ENCODE data around the gene KCNAB1. TPM values are rescaled to one million over a fixed set of nuclear protein-coding genes. Genes with fewer than 3 reads are reported as not detected.
"Not testable (repeated sequence)": the region's sequence is repeated elsewhere in the genome, so short reads cannot be mapped to it uniquely, and the experiment has no call there.

The KCNAB1 gene
- polyA plus RNA-seq, 1 donor (not counting 4 experiments of a cell fraction or from before 2014, with no cell fraction given), result 0.03 TPM

- Histone ChIP-seq H3K4me2 (ENCODE audit: control insufficient read depth, extremely low read depth, insufficient read depth, low read depth, low read length) (peak overlapping the region; percentile 26), H3K79me2 (ENCODE audit: control insufficient read depth, insufficient read depth, low read length) (no peaks in the 10 kb centered on the region), H3K27ac (ENCODE audit: control insufficient read depth, insufficient read depth, low read length) (peak overlapping the region; percentile 25), H3K36me3 (ENCODE audit: control insufficient read depth in 2 of 2, extremely low read depth in 1 of 2, insufficient read depth in 2 of 2, low read length in 2 of 2) (no peaks in the 10 kb centered on the region), H4K20me1 (ENCODE audit: control insufficient read depth, extremely low read depth, insufficient read depth, low read length) (no peaks in the 10 kb centered on the region), H3K27me3 (ENCODE audit: control insufficient read depth, extremely low read depth, insufficient read depth, low read length) (no peaks in the 10 kb centered on the region), H3K9me3 (ENCODE audit: control insufficient read depth, low read depth, low read length) (no peaks in the 10 kb centered on the region), H2AFZ (ENCODE audit: control insufficient read depth, low read length) (peak overlapping the region; percentile 37), H3K4me3 (ENCODE audit: control insufficient read depth in 2 of 3, extremely low read depth in 1 of 3, insufficient read depth in 2 of 3, low read depth in 1 of 3, low read length in 3 of 3) (no peak overlapping the region), H3K9me1 (ENCODE audit: control insufficient read depth, extremely low read depth, insufficient read depth, low read length) (no peaks in the 10 kb centered on the region), H3K4me1 (ENCODE audit: control insufficient read depth, extremely low read depth, insufficient read depth, low read length) (peaks cover 22% of the 10 kb centered on the region), H3K9ac (ENCODE audit: control insufficient read depth, extremely low read depth, insufficient read depth, low read length) (no peak overlapping the region)
- DNase-seq (ENCODE audit: low read depth, low spot score) (peak; percentile 17), FAIRE-seq (peak; percentile 61)
- dilution Hi-C loops (cut with MboI; ENCODE audit: extremely low pct_ligation_motif_present, low sequenced_read_pairs), result no loop called here
- no peak for TF ChIP-seq CTCF (optimal IDR thresholded peaks at IDR 0.05 in 1 of 3, IDR thresholded peaks at IDR 0.05 in 1 of 3, conservative IDR thresholded peaks at IDR 0.05 in 1 of 3; ENCODE audit: extremely low read depth in 1 of 3, insufficient read depth in 2 of 3, low read length in 3 of 3)
Observed at GRCh38 chr3:156230278-156230900, 110.0 kb downstream of the KCNAB1 start.

- H3K9ac ChIP-seq (ENCODE audit: control insufficient read depth, extremely low read depth, insufficient read depth, low read length); dilution Hi-C loops (cut with MboI; ENCODE audit: extremely low pct_ligation_motif_present, low sequenced_read_pairs); FAIRE-seq; DNase-seq (ENCODE audit: low read depth, low spot score); H2AFZ ChIP-seq (ENCODE audit: control insufficient read depth, low read length); H3K36me3 ChIP-seq (ENCODE audit: control insufficient read depth in 2 of 2, extremely low read depth in 1 of 2, insufficient read depth in 2 of 2, low read length in 2 of 2); H3K4me2 ChIP-seq (ENCODE audit: control insufficient read depth, extremely low read depth, insufficient read depth, low read depth, low read length); H3K9me3 ChIP-seq (ENCODE audit: control insufficient read depth, low read depth, low read length); H3K4me3 ChIP-seq (ENCODE audit: control insufficient read depth in 2 of 3, extremely low read depth in 1 of 3, insufficient read depth in 2 of 3, low read depth in 1 of 3, low read length in 3 of 3); H3K79me2 ChIP-seq (ENCODE audit: control insufficient read depth, insufficient read depth, low read length); H4K20me1 ChIP-seq (ENCODE audit: control insufficient read depth, extremely low read depth, insufficient read depth, low read length); H3K9me1 ChIP-seq (ENCODE audit: control insufficient read depth, extremely low read depth, insufficient read depth, low read length); H3K27me3 ChIP-seq (ENCODE audit: control insufficient read depth, extremely low read depth, insufficient read depth, low read length); H3K27ac ChIP-seq (ENCODE audit: control insufficient read depth, insufficient read depth, low read length): not testable (repeated sequence)
- peaks cover 22% of the 10 kb centered on the region for H3K4me1 ChIP-seq (ENCODE audit: control insufficient read depth, extremely low read depth, insufficient read depth, low read length)
Observed at GRCh38 chr3:156231221-156231620, 110.8 kb downstream of the KCNAB1 start.

- FAIRE-seq (peak; percentile 88), DNase-seq (ENCODE audit: low read depth, low spot score) (peak; percentile 58)
- Histone ChIP-seq H3K4me1 (ENCODE audit: control insufficient read depth, extremely low read depth, insufficient read depth, low read length) (peaks cover 22% of the 10 kb centered on the region), H3K4me3 (ENCODE audit: control insufficient read depth in 2 of 3, extremely low read depth in 1 of 3, insufficient read depth in 2 of 3, low read depth in 1 of 3, low read length in 3 of 3) (no peak overlapping the region), H3K79me2 (ENCODE audit: control insufficient read depth, insufficient read depth, low read length) (no peaks in the 10 kb centered on the region), H2AFZ (ENCODE audit: control insufficient read depth, low read length) (peak overlapping the region; percentile 68), H3K9me3 (ENCODE audit: control insufficient read depth, low read depth, low read length) (no peaks in the 10 kb centered on the region), H3K27ac (ENCODE audit: control insufficient read depth, insufficient read depth, low read length) (peak overlapping the region; percentile 48), H3K27me3 (ENCODE audit: control insufficient read depth, extremely low read depth, insufficient read depth, low read length) (no peaks in the 10 kb centered on the region), H3K9ac (ENCODE audit: control insufficient read depth, extremely low read depth, insufficient read depth, low read length) (no peak overlapping the region), H3K4me2 (ENCODE audit: control insufficient read depth, extremely low read depth, insufficient read depth, low read depth, low read length) (peak overlapping the region; percentile 38), H3K9me1 (ENCODE audit: control insufficient read depth, extremely low read depth, insufficient read depth, low read length) (no peaks in the 10 kb centered on the region), H4K20me1 (ENCODE audit: control insufficient read depth, extremely low read depth, insufficient read depth, low read length) (no peaks in the 10 kb centered on the region), H3K36me3 (ENCODE audit: control insufficient read depth in 2 of 2, extremely low read depth in 1 of 2, insufficient read depth in 2 of 2, low read length in 2 of 2) (no peaks in the 10 kb centered on the region)
- dilution Hi-C loops (cut with MboI; ENCODE audit: extremely low pct_ligation_motif_present, low sequenced_read_pairs), result no loop called here
- no peak for TF ChIP-seq CTCF (optimal IDR thresholded peaks at IDR 0.05 in 1 of 3, IDR thresholded peaks at IDR 0.05 in 1 of 3, conservative IDR thresholded peaks at IDR 0.05 in 1 of 3; ENCODE audit: extremely low read depth in 1 of 3, insufficient read depth in 2 of 3, low read length in 3 of 3)
- TF ChIP-seq EZH2 (IDR thresholded peaks at IDR 0.05; ENCODE audit: low read length), result no peak
Observed at GRCh38 chr3:156233876-156234275, 113.5 kb downstream of the KCNAB1 start.

All from keratinocyte (primary cell).